GM12874 (cell line): ENCODE data around the gene HHLA2.

Experiments used
- TF ChIP-seq, protein P1 (sequence below): IDR thresholded peaks from 2 replicates; pipeline ENCODE4 v1.5.1; 2011; ENCODE audit warnings: low read depth, mild to moderate bottlenecking, control low read depth, low read length, moderate library complexity; ENCODE audit not compliant: insufficient read depth

The HHLA2 gene

DNA sequence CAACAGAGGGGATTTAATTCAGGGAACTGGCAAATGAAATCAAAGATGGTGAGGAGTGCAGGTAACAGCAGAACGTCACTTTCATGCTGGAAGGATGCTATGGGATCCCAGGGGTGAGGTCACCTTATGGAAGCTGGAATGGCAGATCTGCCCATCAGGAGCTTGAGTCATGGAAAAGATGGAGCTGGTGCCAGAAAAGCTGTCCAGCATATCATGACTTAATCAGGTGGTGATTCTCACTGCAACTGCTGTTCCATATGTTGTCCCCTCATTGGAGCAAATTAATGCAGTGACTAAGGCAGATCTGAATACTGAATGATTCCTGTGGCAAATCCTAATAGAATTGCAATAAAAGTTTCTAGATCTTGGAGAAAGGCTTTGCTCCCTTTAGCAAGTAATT lies 38.4 kb downstream of the HHLA2 start:
- TF ChIP-seq, protein P1, sequence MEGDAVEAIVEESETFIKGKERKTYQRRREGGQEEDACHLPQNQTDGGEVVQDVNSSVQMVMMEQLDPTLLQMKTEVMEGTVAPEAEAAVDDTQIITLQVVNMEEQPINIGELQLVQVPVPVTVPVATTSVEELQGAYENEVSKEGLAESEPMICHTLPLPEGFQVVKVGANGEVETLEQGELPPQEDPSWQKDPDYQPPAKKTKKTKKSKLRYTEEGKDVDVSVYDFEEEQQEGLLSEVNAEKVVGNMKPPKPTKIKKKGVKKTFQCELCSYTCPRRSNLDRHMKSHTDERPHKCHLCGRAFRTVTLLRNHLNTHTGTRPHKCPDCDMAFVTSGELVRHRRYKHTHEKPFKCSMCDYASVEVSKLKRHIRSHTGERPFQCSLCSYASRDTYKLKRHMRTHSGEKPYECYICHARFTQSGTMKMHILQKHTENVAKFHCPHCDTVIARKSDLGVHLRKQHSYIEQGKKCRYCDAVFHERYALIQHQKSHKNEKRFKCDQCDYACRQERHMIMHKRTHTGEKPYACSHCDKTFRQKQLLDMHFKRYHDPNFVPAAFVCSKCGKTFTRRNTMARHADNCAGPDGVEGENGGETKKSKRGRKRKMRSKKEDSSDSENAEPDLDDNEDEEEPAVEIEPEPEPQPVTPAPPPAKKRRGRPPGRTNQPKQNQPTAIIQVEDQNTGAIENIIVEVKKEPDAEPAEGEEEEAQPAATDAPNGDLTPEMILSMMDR: no peak

DNA sequence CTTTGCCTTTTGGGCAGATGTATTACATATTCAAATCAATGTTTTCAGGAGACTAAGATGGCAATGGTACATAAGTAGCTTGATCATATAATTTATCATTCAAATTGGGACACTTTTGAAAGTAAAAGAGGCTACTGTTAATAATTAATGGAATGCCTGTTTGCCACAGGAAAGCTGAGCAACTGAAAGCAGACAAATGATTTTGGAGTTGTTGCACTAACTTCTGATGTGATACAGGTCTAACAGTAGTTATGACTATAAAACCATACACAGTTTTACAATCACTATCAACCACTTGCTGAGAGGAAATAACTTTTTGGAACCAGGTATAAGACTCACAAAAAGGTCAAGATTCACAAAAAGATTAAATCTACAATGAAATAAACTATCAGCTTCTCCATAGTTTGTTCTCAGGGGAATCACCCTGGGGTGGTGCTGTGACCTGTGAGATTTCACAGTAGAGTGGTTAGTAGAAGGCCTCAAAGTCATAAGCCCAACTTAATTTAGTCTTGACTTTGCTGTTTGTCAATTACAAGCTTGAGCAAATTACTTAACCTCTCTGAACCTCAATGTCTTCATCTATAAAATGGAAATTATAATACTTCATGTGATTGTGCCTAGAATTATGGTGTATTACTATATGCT lies 42.7 kb downstream of the HHLA2 start:
- TF ChIP-seq, protein P1: no peak

DNA sequence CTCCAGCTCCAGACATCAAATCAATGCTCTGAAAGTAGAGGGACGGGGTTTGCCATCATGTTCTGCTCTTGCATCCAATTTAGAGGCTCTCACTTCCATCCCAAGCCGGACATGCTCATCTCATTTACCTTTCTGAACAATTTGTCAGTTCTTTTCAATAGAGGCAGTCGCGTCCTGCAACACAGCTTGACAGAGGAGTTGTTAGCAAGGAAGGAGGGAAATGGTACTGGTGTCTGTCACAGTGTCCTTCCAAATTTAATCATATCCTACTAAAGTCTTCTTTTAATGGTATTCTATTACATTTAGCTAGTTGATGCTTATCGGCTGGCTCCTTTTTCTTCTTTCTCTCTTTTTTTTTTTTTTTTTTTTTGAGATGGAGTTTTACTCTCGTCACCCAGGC lies 45.6 kb downstream of the HHLA2 start:
- TF ChIP-seq, protein P1: no peak

DNA sequence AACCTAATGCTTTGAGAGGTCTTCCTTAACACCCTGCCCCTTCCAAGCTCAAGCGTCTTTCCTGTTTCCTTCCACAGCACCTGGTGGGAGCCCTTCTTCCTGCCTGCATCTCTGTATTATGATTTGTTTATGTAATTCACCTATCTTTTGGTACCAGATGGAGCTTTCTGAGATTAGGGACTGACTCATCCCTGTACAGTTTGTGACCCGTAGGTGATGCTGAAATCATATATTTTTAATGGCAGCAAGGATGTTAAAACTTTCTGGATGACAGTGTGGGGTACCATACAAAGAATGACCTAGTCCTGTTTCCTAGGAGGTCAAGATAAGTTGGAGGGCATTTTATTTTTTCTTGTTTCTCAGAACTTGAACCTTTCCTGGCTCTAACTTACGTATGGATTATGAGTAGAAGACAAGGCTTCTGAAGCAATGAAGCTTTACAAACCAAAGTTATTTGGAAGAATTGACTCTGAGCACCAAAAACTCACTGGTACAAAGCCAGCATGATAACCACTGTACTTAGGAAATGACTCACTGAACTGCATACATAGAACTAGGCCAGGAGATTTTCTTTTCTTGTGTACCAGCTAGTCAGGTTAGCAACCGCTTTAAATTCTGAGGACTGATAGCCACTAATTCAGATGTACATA lies 46.6 kb downstream of the HHLA2 start:
- TF ChIP-seq, protein P1: no peak

GRCh38 chr3:108343491-108343890 lies 47.1 kb downstream of the HHLA2 start:
- TF ChIP-seq, protein P1: no peak

DNA sequence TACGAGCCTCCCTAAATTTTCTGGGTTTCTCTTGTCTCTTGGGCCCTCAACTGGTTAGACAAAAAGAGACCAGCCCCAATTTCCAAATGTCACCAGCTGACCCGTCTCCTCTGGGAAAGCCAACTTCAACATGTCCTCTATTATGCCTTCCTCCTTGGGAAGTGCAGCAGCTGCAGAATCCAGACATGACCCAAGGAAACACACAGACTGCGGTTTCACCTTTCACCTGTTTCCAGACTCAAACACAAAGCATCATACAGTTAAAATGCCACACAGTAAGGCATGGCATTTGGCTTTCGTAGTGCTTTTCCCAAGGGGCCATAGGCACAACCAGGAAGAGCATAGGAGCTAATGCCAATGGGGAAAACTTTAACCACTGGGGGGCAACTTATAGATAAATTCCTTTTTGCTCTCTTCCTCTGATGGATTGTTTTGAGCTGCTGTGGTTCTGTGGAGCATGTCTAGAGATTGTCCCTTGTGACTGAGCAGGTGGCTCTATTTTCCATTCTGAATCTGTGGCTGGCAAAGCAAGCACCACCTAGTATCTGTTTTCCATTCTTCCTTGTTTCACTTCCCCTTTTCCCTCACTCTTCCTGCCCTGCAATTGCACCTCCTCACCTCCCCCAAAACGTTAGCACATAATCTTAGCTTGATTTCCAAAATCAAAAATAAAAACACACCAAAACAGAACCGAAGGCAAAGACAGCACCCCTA lies 49.3 kb downstream of the HHLA2 start:
- TF ChIP-seq, protein P1: no peak
